Duodenal mucosa (tissue), 2 donors: Measurements from ENCODE around the gene FBXL14.

ENCODE experiments used
- H3K27ac ChIP-seq: one replicate; pipeline ENCODE4 v1.7.0; 2013; ENCODE audit warnings: low read depth, low read length
- H3K27me3 ChIP-seq, 2 donors: one replicate each; pipeline ENCODE4 v1.7.0; 2013; ENCODE audit warnings: low read length in 2 of 2, control low read depth in 1 of 2; ENCODE audit not compliant: insufficient read depth in 2 of 2, control insufficient read depth in 1 of 2
- H3K36me3 ChIP-seq, 2 donors: one replicate each; pipeline ENCODE4 v1.7.0; 2013; ENCODE audit warnings: low read length in 2 of 2, control low read depth in 1 of 2; ENCODE audit not compliant: insufficient read depth in 2 of 2, control insufficient read depth in 1 of 2
- H3K4me1 ChIP-seq, 2 donors: one replicate each; pipeline ENCODE4 v1.7.0; 2013; ENCODE audit warnings: low read length in 2 of 2, control low read depth in 1 of 2; ENCODE audit not compliant: insufficient read depth in 2 of 2, control insufficient read depth in 1 of 2
- H3K4me3 ChIP-seq, 2 donors: one replicate each; pipeline ENCODE4 v1.7.0; 2013; ENCODE audit warnings: low read length in 2 of 2, low read depth in 1 of 2
- H3K9ac ChIP-seq, 2 donors: one replicate each; pipeline ENCODE4 v1.7.0; 2013; ENCODE audit warnings: low read length in 2 of 2, low read depth in 1 of 2
- H3K9me3 ChIP-seq, 2 donors: one replicate each; pipeline ENCODE4 v1.7.0; 2013; ENCODE audit warnings: low read length in 2 of 2, control low read depth in 1 of 2; ENCODE audit not compliant: control insufficient read depth in 1 of 2

FBXL14 gene

GRCh38 chr12:1594006-1594260 is 448 bp downstream of the FBXL14 start:
- H3K36me3 ChIP-seq, result no peaks in the 10 kb centered on the region
- H3K4me3 ChIP-seq, result peak overlapping the region; percentile 81 to 92
- peak overlapping the region; percentile 67 to 91 for H3K9ac ChIP-seq
- H3K9me3 ChIP-seq, result no peaks in the 10 kb centered on the region
- no peaks in the 10 kb centered on the region for H3K27me3 ChIP-seq
- peaks cover 45 to 51% of the 10 kb centered on the region in 2 donors for H3K4me1 ChIP-seq
- peak overlapping the region; percentile 60 for H3K27ac ChIP-seq

- no peaks in the 10 kb centered on the region for H3K9me3 ChIP-seq
- peaks cover 50 to 54% of the 10 kb centered on the region in 2 donors for H3K4me1 ChIP-seq
- peak overlapping the region; percentile 67 to 91 for H3K9ac ChIP-seq
- H3K27me3 ChIP-seq, result no peaks in the 10 kb centered on the region
- H3K27ac ChIP-seq, result peak overlapping the region; percentile 60
- peak overlapping the region; percentile 81 to 92 for H3K4me3 ChIP-seq
- peaks cover 0 to 2% of the 10 kb centered on the region in 2 donors for H3K36me3 ChIP-seq
These were observed 991 bp downstream of the FBXL14 start for GRCh38 chr12:1593174-1594005.

GRCh38 chr12:1592444-1593173 is 1.8 kb downstream of the FBXL14 start:
- Histone ChIP-seq H3K27me3 (no peaks in the 10 kb centered on the region), H3K9ac (peak overlapping the region; percentile 67 to 91), H3K4me3 (peak overlapping the region; percentile 81 to 92), H3K9me3 (no peaks in the 10 kb centered on the region), H3K36me3 (peaks cover 0 to 2% of the 10 kb centered on the region in 2 donors), H3K4me1 (peaks cover 54 to 57% of the 10 kb centered on the region in 2 donors), H3K27ac (no peak overlapping the region)

GRCh38 chr12:1591543-1591942 is 2.8 kb downstream of the FBXL14 start:
- Histone ChIP-seq H3K9me3 (no peaks in the 10 kb centered on the region), H3K4me1 (peaks cover 51 to 61% of the 10 kb centered on the region in 2 donors), H3K4me3 (peak overlapping the region; percentile 64 to 92), H3K27ac (no peak overlapping the region), H3K9ac (no peak overlapping the region), H3K27me3 (no peaks in the 10 kb centered on the region), H3K36me3 (peaks cover 0 to 4% of the 10 kb centered on the region in 2 donors)

GRCh38 chr12:1591034-1591433 is 3.3 kb downstream of the FBXL14 start:
- Histone ChIP-seq H3K4me1 (peaks cover 46 to 57% of the 10 kb centered on the region in 2 donors), H3K4me3 (peak overlapping the region; percentile 48 to 92), H3K36me3 (peaks cover 0 to 8% of the 10 kb centered on the region in 2 donors), H3K9me3 (no peaks in the 10 kb centered on the region), H3K27ac (no peak overlapping the region), H3K27me3 (no peaks in the 10 kb centered on the region), H3K9ac (peak overlapping the region in 1 of 2 donors; percentile 55)

GRCh38 chr12:1590221-1590979 is 4.0 kb downstream of the FBXL14 start:
- peaks cover 0 to 8% of the 10 kb centered on the region in 2 donors for H3K36me3 ChIP-seq
- H3K27me3 ChIP-seq, result no peaks in the 10 kb centered on the region
- H3K9ac ChIP-seq, result peak overlapping the region in 1 of 2 donors; percentile 55
- H3K27ac ChIP-seq, result no peak overlapping the region
- no peaks in the 10 kb centered on the region for H3K9me3 ChIP-seq
- H3K4me3 ChIP-seq, result peak overlapping the region; percentile 48 to 92
- H3K4me1 ChIP-seq, result peaks cover 45 to 51% of the 10 kb centered on the region in 2 donors

- Histone ChIP-seq H3K36me3 (peaks cover 0 to 8% of the 10 kb centered on the region in 2 donors), H3K27ac (no peak overlapping the region), H3K4me3 (no peak overlapping the region), H3K4me1 (peaks cover 39 to 50% of the 10 kb centered on the region in 2 donors), H3K27me3 (no peaks in the 10 kb centered on the region), H3K9me3 (no peaks in the 10 kb centered on the region), H3K9ac (no peak overlapping the region)
These were observed 5.8 kb downstream of the FBXL14 start for GRCh38 chr12:1588575-1588947.

GRCh38 chr12:1587927-1588574 is 6.3 kb downstream of the FBXL14 start:
- H3K9ac ChIP-seq, result no peak overlapping the region
- no peaks in the 10 kb centered on the region for H3K9me3 ChIP-seq
- H3K27ac ChIP-seq, result no peak overlapping the region
- H3K36me3 ChIP-seq, result peaks cover 0 to 8% of the 10 kb centered on the region in 2 donors
- no peak overlapping the region for H3K4me3 ChIP-seq
- H3K4me1 ChIP-seq, result peaks cover 34 to 50% of the 10 kb centered on the region in 2 donors
- H3K27me3 ChIP-seq, result no peaks in the 10 kb centered on the region

- H3K9me3 ChIP-seq, result no peaks in the 10 kb centered on the region
- H3K36me3 ChIP-seq, result peaks cover 0 to 8% of the 10 kb centered on the region in 2 donors
- H3K9ac ChIP-seq, result no peak overlapping the region
- no peak overlapping the region for H3K4me3 ChIP-seq
- peaks cover 3 to 21% of the 10 kb centered on the region in 2 donors for H3K4me1 ChIP-seq
- no peaks in the 10 kb centered on the region for H3K27me3 ChIP-seq
- no peak overlapping the region for H3K27ac ChIP-seq
These were observed 10.1 kb downstream of the FBXL14 start for GRCh38 chr12:1584326-1584725.
